Progenitor cell of endocrine pancreas (in vitro differentiated cells): ENCODE data around the gene GAS2. TPM values are rescaled to one million over a fixed set of nuclear protein-coding genes. Genes with fewer than 3 reads are reported as not detected.

Source experiments
- DNase-seq: peaks from one replicate; pipeline ENCODE4 v3.0.0; 2021; ENCODE audit warnings: low spot score; ENCODE audit not compliant: unreplicated experiment
- H3K27ac Mint-ChIP-seq: 2 replicates; pipeline ENCODE4 v1.8.0; 2021; ENCODE audit warnings: mild to moderate bottlenecking, moderate library complexity, mixed read lengths
- H3K27me3 Mint-ChIP-seq: 2 replicates; pipeline ENCODE4 v1.8.0; 2021; ENCODE audit warnings: mixed read lengths
- H3K36me3 Mint-ChIP-seq: 2 replicates; pipeline ENCODE4 v1.8.0; 2022; ENCODE audit warnings: mixed read lengths; ENCODE audit not compliant: insufficient read depth
- H3K4me1 Mint-ChIP-seq: 2 replicates; pipeline ENCODE4 v1.8.0; 2021; ENCODE audit warnings: low read depth, mixed read lengths
- H3K4me3 Mint-ChIP-seq: 2 replicates; pipeline ENCODE4 v1.8.0; 2021; ENCODE audit warnings: low read depth, mild to moderate bottlenecking, moderate library complexity, mixed read lengths
- H3K9me3 Mint-ChIP-seq: 2 replicates; pipeline ENCODE4 v1.8.0; 2021; ENCODE audit warnings: low read depth, mixed read lengths
- total RNA-seq: library from RNA; stranded (reverse); gene quantifications from 2 replicates; pipeline ENCODE4 v1.2.1, GENCODE V29; 2021
- TF ChIP-seq, protein P1 (sequence below): fragments of 200-600 bp; sonication (generic); IDR thresholded peaks from one replicate; pipeline ENCODE4 v1.5.0; 2021; ENCODE audit warnings: antibody characterized with exemption, mild to moderate bottlenecking; ENCODE audit not compliant: unreplicated experiment

The GAS2 gene
- total RNA-seq, 1 donor from 2014 or later, result 14.5 TPM

DNA sequence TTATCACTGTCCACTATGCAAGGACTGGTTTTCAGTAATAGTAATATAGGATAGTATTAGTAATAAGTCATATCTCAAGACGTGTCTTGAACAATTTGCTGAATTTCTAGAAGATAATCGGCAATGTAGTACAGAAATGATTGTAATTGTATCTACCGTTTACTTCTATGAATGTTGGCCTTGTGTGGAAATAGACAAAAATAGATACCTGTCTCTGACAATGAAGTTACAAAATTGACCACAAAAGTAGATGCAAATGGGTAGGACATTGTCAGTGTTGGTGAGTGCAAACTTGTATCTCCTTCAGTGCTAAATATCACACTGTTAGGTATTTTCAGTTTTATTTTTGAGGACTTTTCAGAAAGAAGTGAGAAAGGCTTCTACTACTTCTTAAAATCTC is 120.1 kb downstream of the GAS2 start:
- H3K27ac Mint-ChIP-seq, result no peak overlapping the region
- H3K4me1 Mint-ChIP-seq, result no peaks in the 10 kb centered on the region
- DNase-seq, result no peak
- no peaks in the 10 kb centered on the region for H3K27me3 Mint-ChIP-seq
- no peaks in the 10 kb centered on the region for H3K36me3 Mint-ChIP-seq
- H3K4me3 Mint-ChIP-seq, result no peak overlapping the region
- H3K9me3 Mint-ChIP-seq, result no peaks in the 10 kb centered on the region
- TF ChIP-seq, protein P1, sequence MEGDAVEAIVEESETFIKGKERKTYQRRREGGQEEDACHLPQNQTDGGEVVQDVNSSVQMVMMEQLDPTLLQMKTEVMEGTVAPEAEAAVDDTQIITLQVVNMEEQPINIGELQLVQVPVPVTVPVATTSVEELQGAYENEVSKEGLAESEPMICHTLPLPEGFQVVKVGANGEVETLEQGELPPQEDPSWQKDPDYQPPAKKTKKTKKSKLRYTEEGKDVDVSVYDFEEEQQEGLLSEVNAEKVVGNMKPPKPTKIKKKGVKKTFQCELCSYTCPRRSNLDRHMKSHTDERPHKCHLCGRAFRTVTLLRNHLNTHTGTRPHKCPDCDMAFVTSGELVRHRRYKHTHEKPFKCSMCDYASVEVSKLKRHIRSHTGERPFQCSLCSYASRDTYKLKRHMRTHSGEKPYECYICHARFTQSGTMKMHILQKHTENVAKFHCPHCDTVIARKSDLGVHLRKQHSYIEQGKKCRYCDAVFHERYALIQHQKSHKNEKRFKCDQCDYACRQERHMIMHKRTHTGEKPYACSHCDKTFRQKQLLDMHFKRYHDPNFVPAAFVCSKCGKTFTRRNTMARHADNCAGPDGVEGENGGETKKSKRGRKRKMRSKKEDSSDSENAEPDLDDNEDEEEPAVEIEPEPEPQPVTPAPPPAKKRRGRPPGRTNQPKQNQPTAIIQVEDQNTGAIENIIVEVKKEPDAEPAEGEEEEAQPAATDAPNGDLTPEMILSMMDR, result no peak

DNA sequence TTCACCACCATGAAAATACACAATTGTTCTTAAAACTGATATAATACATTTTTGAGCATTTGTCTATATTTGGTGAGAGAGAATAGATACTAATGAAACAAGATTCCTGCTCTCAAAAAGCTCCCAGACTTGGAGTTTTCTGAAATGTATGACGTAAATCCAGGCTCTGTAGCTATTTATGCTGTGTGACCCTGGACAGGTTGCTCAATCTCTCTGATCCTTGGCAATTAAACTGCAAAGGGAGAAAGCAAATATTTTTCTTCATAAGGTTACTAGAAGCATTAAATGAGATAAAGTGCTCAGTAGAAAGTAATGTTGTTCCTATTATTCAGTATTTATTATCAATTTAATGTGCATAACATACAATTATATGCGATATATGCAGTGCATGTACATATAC is 120.6 kb downstream of the GAS2 start:
- Mint-ChIP-seq H3K27ac (no peak overlapping the region), H3K36me3 (no peaks in the 10 kb centered on the region), H3K27me3 (no peaks in the 10 kb centered on the region), H3K9me3 (no peaks in the 10 kb centered on the region), H3K4me3 (no peak overlapping the region), H3K4me1 (no peaks in the 10 kb centered on the region)
- DNase-seq, result no peak
- TF ChIP-seq, protein P1, result no peak

DNA sequence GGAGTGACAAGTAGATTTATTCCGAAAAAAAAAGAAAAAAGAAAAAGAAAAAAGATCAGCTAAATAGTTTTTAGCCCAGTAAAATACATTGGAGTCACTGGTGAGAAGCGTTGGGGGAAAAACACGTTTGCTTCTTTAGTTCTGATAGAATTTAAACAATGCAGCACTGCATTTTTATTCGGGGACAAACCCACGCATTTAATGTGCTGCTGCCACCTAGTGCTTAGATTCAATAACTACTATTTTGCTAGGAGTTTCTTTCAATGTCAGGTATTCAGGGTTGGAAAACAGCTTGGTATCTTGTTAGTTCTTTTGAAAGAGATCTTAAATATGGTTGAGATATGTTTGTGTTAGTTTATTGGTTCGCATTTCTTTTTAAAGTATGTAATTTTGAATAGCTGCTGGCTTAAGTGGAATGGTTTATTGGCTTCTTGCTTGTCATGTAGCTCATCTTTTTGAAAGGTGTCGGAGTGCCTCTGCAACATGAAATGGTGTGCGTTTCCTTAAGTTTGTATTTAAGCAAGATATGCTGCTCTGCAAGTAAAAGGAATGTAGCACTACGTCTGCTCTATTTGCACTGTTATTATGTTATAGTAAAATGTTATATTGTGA is 121.2 kb downstream of the GAS2 start:
- no peaks in the 10 kb centered on the region for H3K9me3 Mint-ChIP-seq
- H3K27ac Mint-ChIP-seq, result no peak overlapping the region
- H3K4me1 Mint-ChIP-seq, result peaks cover 2% of the 10 kb centered on the region
- no peaks in the 10 kb centered on the region for H3K36me3 Mint-ChIP-seq
- TF ChIP-seq, protein P1, result peak; percentile 88
- no peaks in the 10 kb centered on the region for H3K27me3 Mint-ChIP-seq
- DNase-seq, result no peak
- no peak overlapping the region for H3K4me3 Mint-ChIP-seq

DNA sequence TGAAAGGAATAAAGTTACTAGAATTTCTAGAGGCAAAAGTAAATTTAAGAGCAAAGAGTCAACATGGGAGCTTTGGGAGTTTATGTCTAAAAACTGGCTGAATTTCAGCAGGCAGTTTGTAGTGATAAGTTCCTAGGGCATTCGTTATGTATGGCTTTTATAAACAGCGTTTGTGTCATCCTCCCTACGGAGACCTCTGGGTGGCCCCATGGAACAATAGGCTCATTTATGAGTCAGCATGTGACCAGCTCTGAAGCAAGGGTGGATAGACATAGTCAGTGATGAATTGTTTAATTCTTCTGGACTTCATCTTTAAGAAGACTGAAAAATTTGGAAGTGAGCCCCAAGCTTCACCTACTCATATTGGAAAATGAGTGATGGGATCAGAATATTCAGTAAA is 126.1 kb downstream of the GAS2 start:
- Mint-ChIP-seq H3K4me3 (no peak overlapping the region), H3K27ac (no peak overlapping the region), H3K36me3 (no peaks in the 10 kb centered on the region)

DNA sequence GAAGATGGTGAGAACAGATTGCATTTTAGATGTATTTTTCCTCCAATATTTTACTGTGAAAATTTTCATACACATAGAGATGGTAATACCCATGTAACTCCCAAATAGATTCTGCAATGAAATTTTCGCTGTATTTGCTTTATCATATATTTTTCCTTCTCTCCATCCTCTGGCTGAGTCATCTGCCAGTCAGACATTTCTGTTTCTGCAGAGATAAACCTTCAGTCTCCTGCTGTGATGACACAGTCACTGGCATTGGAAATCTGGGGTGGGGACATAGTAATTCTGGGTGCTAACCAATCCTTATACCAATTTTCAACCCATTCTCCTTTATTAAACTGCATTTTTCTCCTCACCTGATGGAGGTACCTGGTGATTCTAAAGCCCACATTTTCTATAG is 129.5 kb downstream of the GAS2 start:
- Mint-ChIP-seq H3K9me3 (no peaks in the 10 kb centered on the region), H3K4me3 (no peak overlapping the region), H3K27ac (no peak overlapping the region), H3K4me1 (peaks cover 3% of the 10 kb centered on the region), H3K36me3 (no peaks in the 10 kb centered on the region), H3K27me3 (no peaks in the 10 kb centered on the region)
- DNase-seq, result no peak
- TF ChIP-seq, protein P1, result no peak

More for the DNA sequence above, 126.1 kb downstream of the GAS2 start:
- TF ChIP-seq, protein P1, result no peak
- Mint-ChIP-seq H3K9me3 (no peaks in the 10 kb centered on the region), H3K4me1 (peaks cover 3% of the 10 kb centered on the region), H3K27me3 (no peaks in the 10 kb centered on the region)
- DNase-seq, result no peak
